K562 (cell line): Measurements from ENCODE around the gene MFF. TPM values are rescaled to one million over a fixed set of nuclear protein-coding genes. Genes with fewer than 3 reads are reported as not detected.

Source experiments
- ATAC-seq: fragments of 200-7000 bp; cut with Tn5 transposase; 3 replicates; pipeline ENCODE4 v1.9.1; 2020; ENCODE audit warnings: moderate library complexity
- BruUV-seq: library from RNA; stranded (reverse); fragments of 400-500 nt; replicated peaks from 2 replicates; lab custom pipeline; 2021; lab: Mats Ljungman, UMichigan
- CTCF ChIA-PET: fragments of 300-600 bp; formaldehyde crosslinking; extraction: SDS; loops from one replicate; lab custom pipeline; 2021; ENCODE audit warnings: low intra/inter-chr PET ratio; lab: Yijun Ruan, JAX
- POLR2A ChIA-PET: fragments of 300-600, 350-650 bp; sonication (Branson Sonifier 250); formaldehyde crosslinking; extraction: SDS; loops from one replicate; lab custom pipeline; 2021; ENCODE audit warnings: antibody characterized with exemption, inconsistent platforms; lab: Yijun Ruan, JAX
- DNase-seq, 4 experiments: peaks; one replicate each; pipeline versions ENCODE4 v3.0.0 to v3.0.0-alpha.2; 2011 to 2018; ENCODE audit warnings: low spot score in 3 of 4, mixed read lengths in 3 of 4; ENCODE audit errors: extremely low read depth in 1 of 4
- FAIRE-seq: peaks from 2 replicates; lab custom pipeline; 2011; peaks lifted over from hg19 to GRCh38; lab: Jason Lieb, UNC
- H2AFZ ChIP-seq: 2 replicates; pipeline ENCODE4 v1.6.0; 2011; ENCODE audit warnings: low read depth, low read length, control low read depth, inconsistent platforms
- H3K27ac ChIP-seq: fragments of 200-600 bp; 3 replicates; pipeline ENCODE4 v1.8.0; 2011; ENCODE audit warnings: low read depth, mild to moderate bottlenecking, control low read depth, inconsistent platforms, low read length, moderate library complexity, mixed read lengths; ENCODE audit errors: extremely low read depth
- H3K27me3 ChIP-seq, 2 experiments: fragments of 300-600 bp in 1 of 2; 2 replicates in 1 of 2; 3 replicates in 1 of 2; pipeline versions ENCODE4 v1.6.0 to v1.8.0; 2011; ENCODE audit warnings: inconsistent platforms in 2 of 2, low read length in 2 of 2, mild to moderate bottlenecking in 1 of 2, mixed read lengths in 1 of 2, moderate library complexity in 1 of 2; ENCODE audit not compliant: control insufficient read depth in 2 of 2, insufficient read depth in 2 of 2
- H3K36me3 ChIP-seq: fragments of 300-600 bp; 3 replicates; pipeline ENCODE4 v1.8.0; 2011; ENCODE audit warnings: mild to moderate bottlenecking, low read length, inconsistent platforms; ENCODE audit not compliant: control insufficient read depth, insufficient read depth
- H3K4me1 ChIP-seq, 2 experiments: fragments of 200-600 bp in 1 of 2; replicated peaks in 1 of 2; 2 replicates in 1 of 2; 3 replicates in 1 of 2; pipeline versions ENCODE4 v1.5.1 to v1.8.0; 2011; ENCODE audit warnings: inconsistent platforms in 2 of 2, low read length in 2 of 2, mild to moderate bottlenecking in 1 of 2, mixed read lengths in 1 of 2, moderate library complexity in 1 of 2; ENCODE audit not compliant: control insufficient read depth in 2 of 2, insufficient read depth in 2 of 2
- H3K4me2 ChIP-seq: 2 replicates; pipeline ENCODE4 v1.6.1; 2011; ENCODE audit warnings: low read length, control low read depth, inconsistent platforms, mixed read lengths; ENCODE audit not compliant: insufficient read depth
- H3K4me3 ChIP-seq: fragments of 200-600 bp; sonication (generic), shearing (Covaris generic); 2 replicates; pipeline ENCODE4 v1.5.1; 2016; ENCODE audit warnings: control low read depth, inconsistent platforms
- H3K79me2 ChIP-seq: fragments of 200-600 bp; 3 replicates; pipeline ENCODE4 v1.8.0; 2011; ENCODE audit warnings: low read length, inconsistent platforms; ENCODE audit not compliant: control insufficient read depth, insufficient read depth
- H3K9ac ChIP-seq, 2 experiments: 2 replicates each; pipeline versions ENCODE4 v1.6.0 to v1.6.1; 2011; ENCODE audit warnings: low read depth in 2 of 2, low read length in 2 of 2, control low read depth in 1 of 2, inconsistent platforms in 1 of 2, mild to moderate bottlenecking in 1 of 2, mixed read lengths in 1 of 2; ENCODE audit not compliant: insufficient read depth in 1 of 2
- H3K9me1 ChIP-seq: one replicate; pipeline ENCODE4 v1.6.0; 2011; ENCODE audit warnings: inconsistent platforms, mild to moderate bottlenecking, low read length, moderate library complexity; ENCODE audit not compliant: control insufficient read depth, insufficient read depth
- H3K9me3 ChIP-seq: replicated peaks from 2 replicates; pipeline ENCODE4 v1.5.1; 2011; ENCODE audit warnings: low read depth, low read length, inconsistent platforms; ENCODE audit not compliant: control insufficient read depth, insufficient read depth
- H4K20me1 ChIP-seq: replicated peaks from 2 replicates; pipeline ENCODE4 v1.6.1; 2011; ENCODE audit warnings: low read length, inconsistent platforms, mixed read lengths; ENCODE audit not compliant: control insufficient read depth, insufficient read depth
- BDP1 ChIP-seq: IDR thresholded peaks from 3 replicates; pipeline ENCODE4 v1.6.1; 2011; ENCODE audit not compliant: insufficient read length, insufficient read depth
- FOXJ2 ChIP-seq: fragments of 200-800 bp; sonication (Bioruptor generic); IDR thresholded peaks from 2 replicates; pipeline ENCODE4 v1.6.1; 2016; ENCODE audit warnings: missing genetic modification characterization, missing compliant biosample characterization
- HDAC8 ChIP-seq: fragments of 450-650 bp; IDR thresholded peaks from 2 replicates; pipeline ENCODE4 v1.6.1; 2016; ENCODE audit warnings: mild to moderate bottlenecking, missing genetic modification characterization, moderate library complexity, missing compliant biosample characterization
- IFI16 ChIP-seq: fragments of 250-450 bp; sonication (Bioruptor Pico); IDR thresholded peaks from 2 replicates; pipeline ENCODE4 v2.1.2; 2022; ENCODE audit warnings: mild to moderate bottlenecking, inconsistent platforms
- NFXL1 ChIP-seq: fragments of 450-650 bp; formaldehyde crosslinking; IDR thresholded peaks from 2 replicates; pipeline ENCODE4 v1.4.0; 2021; ENCODE audit warnings: mild to moderate bottlenecking
- PURB ChIP-seq: sonication (generic); formaldehyde crosslinking; IDR thresholded peaks from 2 replicates; pipeline ENCODE4 v1.9.0; 2021; ENCODE audit warnings: low read depth, mild to moderate bottlenecking, missing genetic modification reagents
- RFX7 ChIP-seq: fragments of 250-450 bp; sonication (Bioruptor Pico); IDR thresholded peaks from 2 replicates; pipeline ENCODE4 v1.5.1; 2021; ENCODE audit warnings: mild to moderate bottlenecking
- SLC30A9 ChIP-seq: fragments of 250-450 bp; sonication (Bioruptor Pico); IDR thresholded peaks from 2 replicates; pipeline ENCODE4 v1.8.0; 2022; ENCODE audit warnings: mild to moderate bottlenecking, moderate library complexity
- TFAM ChIP-seq: fragments of 250-450 bp; sonication (Bioruptor Pico); conservative IDR thresholded peaks from 2 replicates; pipeline ENCODE4 v1.5.0; 2021; ENCODE audit warnings: mild to moderate bottlenecking, moderate library complexity
- ZC3H8 ChIP-seq: fragments of 450-650 bp; IDR thresholded peaks from 2 replicates; pipeline ENCODE4 v1.6.1; 2017
- ZNF165 ChIP-seq: fragments of 250-450 bp; sonication (Bioruptor Pico); IDR thresholded peaks from 2 replicates; pipeline ENCODE4 v1.4.0; 2020; ENCODE audit warnings: borderline replicate concordance
- ZSCAN32 ChIP-seq: fragments of 450-650 bp; formaldehyde crosslinking; IDR thresholded peaks from 2 replicates; pipeline ENCODE4 v1.4.0; 2020; ENCODE audit warnings: mild to moderate bottlenecking, moderate library complexity
- WGBS: fragments of 100-300 bp; shearing (Covaris generic); methylation state at CpG from one replicate; pipeline ENCODE4 v1.1.6; 2016; ENCODE audit warnings: low coverage, mixed read lengths; ENCODE audit not compliant: insufficient coverage; ENCODE audit errors: missing lambda C conversion rate; 5-methylcytosine and 5-hydroxymethylcytosine counted together
- in situ Hi-C: fragments of 300-500 bp; cut with MboI; formaldehyde crosslinking; loops from 4 replicates; pipeline ENCODE4 v1.15.0; 2018; ENCODE audit warnings: inconsistent platforms, mixed read lengths
- intact Hi-C: fragments of 100-400 bp; cut with micrococcal nuclease; formaldehyde crosslinking; loops from 2 replicates; pipeline ENCODE4 v1.14.2; 2022
- polyA plus RNA-seq, 8 experiments: library from polyadenylated mRNA; depleted of rRNA in 4 of 8; stranded (reverse) in 5 of 8; unstranded in 3 of 8; fragments of >200 nt; fragmentation: Nextera tagmentation in 2 of 8; fragmentation: Illumina TruSeq in 1 of 8; extraction: Ambion mirVana in 2 of 8; extraction: Trizol in 1 of 8; gene quantifications; 2 replicates each; pipeline versions ENCODE4 v1.2.1 to v1.2.3, GENCODE V29; 2011 to 2014; ENCODE audit warnings: inconsistent platforms in 1 of 8, missing spikeins in 1 of 8
- total RNA-seq, 7 experiments: library from RNA; depleted of rRNA in 6 of 7; stranded (reverse); fragments of >200 nt in 6 of 7; fragmentation: Illumina TruSeq in 2 of 7; extraction: Trizol in 2 of 7; gene quantifications; 2 replicates each; pipeline versions ENCODE4 v1.2.1 to v1.2.3, GENCODE V29; 2011 to 2021; ENCODE audit warnings: low replicate concordance in 1 of 7
- TF ChIP-seq, protein P1 (sequence below): fragments of 250-450 bp; sonication (Bioruptor Pico); IDR thresholded peaks from 2 replicates; pipeline ENCODE4 v1.8.0; 2022; ENCODE audit warnings: moderate library complexity, mild to moderate bottlenecking, inconsistent platforms
- TF ChIP-seq, protein P2 (sequence below), 2 experiments: IDR thresholded peaks; 2 replicates each; pipeline ENCODE4 v1.6.1; 2012; ENCODE audit warnings: improper control_type of control experiment in 2 of 2, low read depth in 2 of 2, low read length in 2 of 2, borderline replicate concordance in 1 of 2
- TF ChIP-seq, protein P3 (sequence below): fragments of 450-650 bp; formaldehyde crosslinking; IDR thresholded peaks from 2 replicates; pipeline ENCODE4 v1.4.0; 2020; ENCODE audit warnings: mild to moderate bottlenecking, moderate library complexity

The MFF gene
- total and polyA plus RNA-seq, 9 of the 15 experiments (the other 6 are each of a cell fraction or from before 2014, with no cell fraction given): 9.4 to 75.4 (median 55.7) TPM

DNA sequence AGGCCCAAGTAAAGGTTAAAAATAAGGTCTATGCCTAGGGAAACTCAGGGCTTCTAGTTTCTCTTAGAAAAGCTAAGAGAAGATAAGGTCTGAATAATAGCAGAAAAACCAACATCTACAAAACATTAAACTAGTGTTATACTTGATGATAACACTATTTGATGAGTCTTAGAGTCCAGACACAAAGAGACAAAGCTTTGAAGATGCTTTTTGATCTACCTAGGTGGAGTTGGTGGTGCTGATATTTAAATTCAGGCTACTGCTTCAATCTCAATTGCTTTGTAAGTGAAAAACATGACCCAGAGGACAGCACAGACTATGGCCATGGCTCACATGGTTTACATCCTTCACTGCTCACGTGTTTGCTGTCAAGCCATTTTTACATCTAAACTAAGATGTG lies 11.7 kb upstream of the MFF start:
- Histone ChIP-seq H3K27me3 (no peaks in the 10 kb centered on the region; a peak in 2 of 5 replicates), H3K9me1 (no peaks in the 10 kb centered on the region), H3K9me3 (no peaks in the 10 kb centered on the region), H3K79me2 (no peaks in the 10 kb centered on the region), H3K4me2 (no peak overlapping the region), H3K36me3 (no peaks in the 10 kb centered on the region), H3K9ac (no peak overlapping the region), H3K4me3 (no peak overlapping the region), H3K4me1 (no peaks in the 10 kb centered on the region), H3K27ac (no peak overlapping the region), H4K20me1 (no peaks in the 10 kb centered on the region), H2AFZ (no peak overlapping the region)
- no peak for FAIRE-seq
- 0% methylated on average over 1 of the region's 1 CpG for WGBS
- TF ChIP-seq FOXJ2 (tag) (no peak), TFAM (CRISPR knock-in tag) (no peak), ZC3H8 (no peak), ZSCAN32 (CRISPR knock-in tag) (no peak), SLC30A9 (CRISPR knock-in tag) (no peak), NFXL1 (CRISPR knock-in tag) (no peak), RFX7 (CRISPR knock-in tag) (no peak), IFI16 (CRISPR knock-in tag) (no peak), HDAC8 (tag) (no peak), BDP1 (no peak), ZNF165 (CRISPR knock-in tag) (no peak), PURB (CRISPR knock-in tag) (no peak)
- TF ChIP-seq, protein P1, sequence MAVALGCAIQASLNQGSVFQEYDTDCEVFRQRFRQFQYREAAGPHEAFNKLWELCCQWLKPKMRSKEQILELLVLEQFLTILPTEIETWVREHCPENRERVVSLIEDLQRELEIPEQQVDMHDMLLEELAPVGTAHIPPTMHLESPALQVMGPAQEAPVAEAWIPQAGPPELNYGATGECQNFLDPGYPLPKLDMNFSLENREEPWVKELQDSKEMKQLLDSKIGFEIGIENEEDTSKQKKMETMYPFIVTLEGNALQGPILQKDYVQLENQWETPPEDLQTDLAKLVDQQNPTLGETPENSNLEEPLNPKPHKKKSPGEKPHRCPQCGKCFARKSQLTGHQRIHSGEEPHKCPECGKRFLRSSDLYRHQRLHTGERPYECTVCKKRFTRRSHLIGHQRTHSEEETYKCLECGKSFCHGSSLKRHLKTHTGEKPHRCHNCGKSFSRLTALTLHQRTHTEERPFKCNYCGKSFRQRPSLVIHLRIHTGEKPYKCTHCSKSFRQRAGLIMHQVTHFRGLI (CRISPR knock-in tag): no peak
- TF ChIP-seq, protein P2, sequence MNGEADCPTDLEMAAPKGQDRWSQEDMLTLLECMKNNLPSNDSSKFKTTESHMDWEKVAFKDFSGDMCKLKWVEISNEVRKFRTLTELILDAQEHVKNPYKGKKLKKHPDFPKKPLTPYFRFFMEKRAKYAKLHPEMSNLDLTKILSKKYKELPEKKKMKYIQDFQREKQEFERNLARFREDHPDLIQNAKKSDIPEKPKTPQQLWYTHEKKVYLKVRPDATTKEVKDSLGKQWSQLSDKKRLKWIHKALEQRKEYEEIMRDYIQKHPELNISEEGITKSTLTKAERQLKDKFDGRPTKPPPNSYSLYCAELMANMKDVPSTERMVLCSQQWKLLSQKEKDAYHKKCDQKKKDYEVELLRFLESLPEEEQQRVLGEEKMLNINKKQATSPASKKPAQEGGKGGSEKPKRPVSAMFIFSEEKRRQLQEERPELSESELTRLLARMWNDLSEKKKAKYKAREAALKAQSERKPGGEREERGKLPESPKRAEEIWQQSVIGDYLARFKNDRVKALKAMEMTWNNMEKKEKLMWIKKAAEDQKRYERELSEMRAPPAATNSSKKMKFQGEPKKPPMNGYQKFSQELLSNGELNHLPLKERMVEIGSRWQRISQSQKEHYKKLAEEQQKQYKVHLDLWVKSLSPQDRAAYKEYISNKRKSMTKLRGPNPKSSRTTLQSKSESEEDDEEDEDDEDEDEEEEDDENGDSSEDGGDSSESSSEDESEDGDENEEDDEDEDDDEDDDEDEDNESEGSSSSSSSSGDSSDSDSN (IDR thresholded peaks at IDR 0.05; ENCODE audit: borderline replicate concordance in 1 of 2, low read depth in 2 of 2, low read length in 2 of 2): no peak
- TF ChIP-seq, protein P3, sequence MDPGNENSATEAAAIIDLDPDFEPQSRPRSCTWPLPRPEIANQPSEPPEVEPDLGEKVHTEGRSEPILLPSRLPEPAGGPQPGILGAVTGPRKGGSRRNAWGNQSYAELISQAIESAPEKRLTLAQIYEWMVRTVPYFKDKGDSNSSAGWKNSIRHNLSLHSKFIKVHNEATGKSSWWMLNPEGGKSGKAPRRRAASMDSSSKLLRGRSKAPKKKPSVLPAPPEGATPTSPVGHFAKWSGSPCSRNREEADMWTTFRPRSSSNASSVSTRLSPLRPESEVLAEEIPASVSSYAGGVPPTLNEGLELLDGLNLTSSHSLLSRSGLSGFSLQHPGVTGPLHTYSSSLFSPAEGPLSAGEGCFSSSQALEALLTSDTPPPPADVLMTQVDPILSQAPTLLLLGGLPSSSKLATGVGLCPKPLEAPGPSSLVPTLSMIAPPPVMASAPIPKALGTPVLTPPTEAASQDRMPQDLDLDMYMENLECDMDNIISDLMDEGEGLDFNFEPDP (CRISPR knock-in tag): no peak
- in situ Hi-C loops (no loop called here), intact Hi-C loops (no loop called here)
- POLR2A ChIA-PET: no interaction called here
- DNase-seq: no peak
- no peak for ATAC-seq
- no TSS peak for BruUV-seq
- CTCF ChIA-PET: no interaction called here
